ENCODE results near the gene OAF. TPM values are rescaled to one million over a fixed set of nuclear protein-coding genes. Genes with fewer than 3 reads are reported as not detected.

The OAF gene
- total and polyA plus RNA-seq, 2 of the 8 experiments (the other 6 are each of a cell fraction or from before 2014, with no cell fraction given), result 1.3 to 1.5 TPM

DNA sequence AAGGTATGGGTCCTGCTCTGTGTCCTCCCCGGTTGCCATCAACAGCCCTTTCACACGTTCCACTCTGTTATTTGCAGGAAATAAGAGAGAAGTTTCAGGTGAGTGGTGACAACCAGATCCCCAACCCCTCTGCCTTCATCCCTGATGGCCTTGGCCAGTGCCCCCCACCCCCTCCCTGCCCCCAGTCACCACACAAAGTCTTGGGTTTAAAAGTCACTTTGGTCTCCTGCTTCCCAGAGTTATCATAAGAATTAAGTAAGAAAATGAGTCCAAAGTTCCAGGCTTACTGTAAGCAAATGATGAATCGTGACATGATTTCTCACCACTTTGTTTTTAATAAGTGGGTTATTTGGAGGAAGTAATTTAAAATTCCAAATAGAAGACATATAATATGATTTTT, 9.2 kb upstream of the OAF start (continued):
- TF ChIP-seq CHD7 (IDR thresholded peaks at IDR 0.05; ENCODE audit: insufficient replicate concordance, low read length) (no peak), POLR2AphosphoS5 (IDR thresholded peaks at IDR 0.05; ENCODE audit: low read depth, low read length) (no peak), KDM1A (IDR thresholded peaks at IDR 0.05; ENCODE audit: borderline replicate concordance, low read length) (no peak), CHD1 (IDR thresholded peaks at IDR 0.05; ENCODE audit: low read depth, low read length) (no peak), TAF7 (optimal IDR thresholded peaks at IDR 0.05; ENCODE audit: borderline replicate concordance, low read depth, low read length) (no peak), KDM5A (IDR thresholded peaks at IDR 0.05; ENCODE audit: low read length) (no peak)
- TF ChIP-seq, protein P1, sequence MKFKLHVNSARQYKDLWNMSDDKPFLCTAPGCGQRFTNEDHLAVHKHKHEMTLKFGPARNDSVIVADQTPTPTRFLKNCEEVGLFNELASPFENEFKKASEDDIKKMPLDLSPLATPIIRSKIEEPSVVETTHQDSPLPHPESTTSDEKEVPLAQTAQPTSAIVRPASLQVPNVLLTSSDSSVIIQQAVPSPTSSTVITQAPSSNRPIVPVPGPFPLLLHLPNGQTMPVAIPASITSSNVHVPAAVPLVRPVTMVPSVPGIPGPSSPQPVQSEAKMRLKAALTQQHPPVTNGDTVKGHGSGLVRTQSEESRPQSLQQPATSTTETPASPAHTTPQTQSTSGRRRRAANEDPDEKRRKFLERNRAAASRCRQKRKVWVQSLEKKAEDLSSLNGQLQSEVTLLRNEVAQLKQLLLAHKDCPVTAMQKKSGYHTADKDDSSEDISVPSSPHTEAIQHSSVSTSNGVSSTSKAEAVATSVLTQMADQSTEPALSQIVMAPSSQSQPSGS (IDR thresholded peaks at IDR 0.05; ENCODE audit: low read length), result no peak

All from H1 (cell line).